Measurements from ENCODE around the gene IGF2BP3.
"Not testable (repeated sequence)": the region's sequence is repeated elsewhere in the genome, so short reads cannot be mapped to it uniquely, and the experiment has no call there.

IGF2BP3 gene

DNA sequence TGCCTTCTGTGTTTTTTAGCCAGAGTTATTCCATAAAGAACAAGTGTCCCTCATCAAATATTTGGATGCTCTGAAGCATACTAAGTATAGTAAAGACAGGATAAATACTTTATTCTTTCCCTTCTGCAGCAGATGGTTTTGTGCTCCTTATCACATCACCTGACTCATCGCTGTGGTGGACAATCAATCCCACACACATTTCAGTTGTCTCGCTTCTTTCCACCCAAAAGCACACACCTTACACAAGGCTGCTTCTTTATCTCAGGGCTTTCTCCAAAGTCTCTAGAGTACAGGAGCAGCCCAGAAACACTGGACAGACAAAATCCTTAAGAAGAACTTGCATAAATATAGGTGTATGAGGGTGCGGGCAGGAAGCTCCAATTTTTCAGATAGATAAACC, 43.4 kb downstream of the IGF2BP3 start:
- FAIRE-seq, result no peak

DNA sequence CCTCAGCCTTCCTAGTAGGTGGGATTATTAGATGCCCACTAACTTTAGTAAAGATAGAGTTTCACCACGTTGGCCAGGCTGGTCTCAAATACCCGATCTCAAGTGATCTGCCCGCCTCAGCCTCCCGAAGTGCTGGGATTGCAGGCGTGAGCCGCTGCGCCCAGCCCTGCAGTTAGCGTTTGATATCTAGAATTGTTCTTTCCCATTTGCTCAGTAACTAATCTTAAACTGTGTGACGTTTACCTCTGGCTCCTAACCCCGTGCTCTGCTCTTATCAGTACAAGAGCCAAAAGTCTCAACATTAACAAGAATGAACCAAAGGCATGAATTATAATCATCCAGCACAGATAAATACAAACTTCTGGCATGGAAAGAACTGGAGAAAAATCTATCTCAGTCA, 47.4 kb downstream of the IGF2BP3 start:
- DNase-seq (ENCODE audit: low spot score) (no peak), FAIRE-seq (no peak)

More for the DNA sequence above, 43.4 kb downstream of the IGF2BP3 start:
- no peak for DNase-seq (ENCODE audit: low spot score)

DNA sequence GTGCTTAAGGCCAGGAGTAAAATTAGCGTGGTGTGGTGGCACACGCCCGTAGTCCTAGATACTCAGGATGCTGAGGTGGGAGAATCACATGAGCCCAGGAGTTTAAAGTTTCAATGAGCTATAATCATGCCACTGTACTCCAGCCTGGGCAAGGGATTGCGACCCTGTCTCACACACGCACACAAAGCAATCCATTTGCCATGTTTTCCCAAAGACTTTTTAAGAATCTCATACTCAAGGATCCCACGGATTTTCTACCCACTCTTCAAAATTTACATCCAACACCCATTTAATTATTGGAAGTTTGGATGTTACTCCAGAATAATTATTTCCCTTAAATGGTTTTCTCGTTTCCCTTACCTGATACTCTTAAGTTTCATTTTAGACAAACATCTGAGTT, 47.9 kb downstream of the IGF2BP3 start:
- FAIRE-seq (no peak), DNase-seq (ENCODE audit: low spot score) (no peak)

DNA sequence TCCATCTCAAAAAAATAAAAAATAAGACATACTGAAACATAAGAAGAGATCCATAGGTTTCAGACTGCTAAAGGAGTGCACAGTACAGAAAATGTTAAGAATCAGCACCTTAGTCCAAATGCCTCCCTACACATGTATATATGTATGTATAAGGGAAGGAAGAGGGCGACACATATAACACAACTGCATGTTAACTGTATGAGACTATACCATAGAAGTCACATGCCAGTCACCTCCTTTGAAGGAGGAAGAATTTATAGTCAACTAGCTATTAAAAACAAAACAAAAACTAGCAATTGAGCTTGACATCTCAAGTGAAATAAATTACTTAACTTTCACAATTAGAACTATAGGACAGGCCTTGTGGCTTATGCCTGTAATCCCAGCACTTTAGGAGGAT, 50.4 kb downstream of the IGF2BP3 start:
- DNase-seq (ENCODE audit: low spot score) (no peak), FAIRE-seq (no peak)

DNA sequence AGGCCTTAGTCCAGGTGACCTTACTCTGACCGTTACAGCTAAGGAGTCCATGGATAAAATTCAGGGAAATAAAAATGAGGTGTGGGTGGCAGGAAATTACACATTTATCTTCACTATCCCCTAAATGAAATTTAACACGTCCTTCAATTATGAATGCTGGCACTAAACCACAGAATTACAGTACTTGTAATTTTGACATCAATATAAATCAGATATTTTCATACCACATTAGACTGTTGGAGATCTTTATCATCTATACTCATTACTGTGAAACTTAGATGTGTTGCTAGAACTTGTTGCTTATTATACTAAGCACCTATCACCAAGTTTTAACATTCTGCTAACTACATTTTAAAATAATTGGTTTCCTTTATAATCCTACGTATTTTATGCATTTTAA, 51.1 kb downstream of the IGF2BP3 start:
- DNase-seq (ENCODE audit: low spot score), result no peak
- FAIRE-seq, result no peak

DNA sequence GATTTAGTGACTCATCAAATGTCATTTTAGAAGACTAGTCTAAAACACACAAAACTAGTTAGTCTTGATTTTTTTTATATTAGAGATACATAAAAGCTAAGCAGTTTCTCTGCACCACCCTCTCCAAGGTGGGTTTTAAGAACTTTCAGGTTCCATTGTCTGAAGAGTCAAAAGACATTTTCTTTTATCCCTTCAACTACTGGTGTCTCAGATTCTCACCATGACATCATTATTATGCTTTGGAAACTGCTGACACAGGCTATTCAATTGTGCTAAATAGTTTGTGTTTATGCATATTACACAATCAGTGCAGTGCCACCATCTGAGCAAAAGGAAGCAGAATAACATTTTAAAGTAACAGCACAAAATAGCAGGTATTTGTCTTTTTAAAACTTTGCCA, 52.2 kb downstream of the IGF2BP3 start:
- FAIRE-seq (no peak), DNase-seq (ENCODE audit: low spot score) (no peak)

DNA sequence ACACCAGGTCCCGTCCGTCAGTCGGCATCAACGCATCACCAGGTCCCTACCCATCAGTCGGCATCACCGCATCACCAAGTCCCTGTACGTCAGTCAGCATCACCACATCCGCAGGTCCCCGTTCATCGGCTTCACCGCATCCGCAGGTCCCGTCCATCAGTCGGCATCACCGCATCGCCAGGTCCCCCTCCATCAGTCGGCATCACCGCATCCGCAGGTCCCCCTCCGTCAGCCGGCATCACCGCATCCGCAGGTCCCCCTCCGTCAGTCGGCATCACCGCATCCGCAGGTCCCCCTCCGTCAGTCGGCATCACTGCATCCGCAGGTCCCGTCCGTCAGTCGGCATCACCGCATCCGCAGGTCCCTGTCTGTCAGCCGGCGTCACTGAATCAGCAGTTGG, 55.1 kb downstream of the IGF2BP3 start:
- FAIRE-seq (peak; percentile 71), DNase-seq (ENCODE audit: low spot score) (no peak)

DNA sequence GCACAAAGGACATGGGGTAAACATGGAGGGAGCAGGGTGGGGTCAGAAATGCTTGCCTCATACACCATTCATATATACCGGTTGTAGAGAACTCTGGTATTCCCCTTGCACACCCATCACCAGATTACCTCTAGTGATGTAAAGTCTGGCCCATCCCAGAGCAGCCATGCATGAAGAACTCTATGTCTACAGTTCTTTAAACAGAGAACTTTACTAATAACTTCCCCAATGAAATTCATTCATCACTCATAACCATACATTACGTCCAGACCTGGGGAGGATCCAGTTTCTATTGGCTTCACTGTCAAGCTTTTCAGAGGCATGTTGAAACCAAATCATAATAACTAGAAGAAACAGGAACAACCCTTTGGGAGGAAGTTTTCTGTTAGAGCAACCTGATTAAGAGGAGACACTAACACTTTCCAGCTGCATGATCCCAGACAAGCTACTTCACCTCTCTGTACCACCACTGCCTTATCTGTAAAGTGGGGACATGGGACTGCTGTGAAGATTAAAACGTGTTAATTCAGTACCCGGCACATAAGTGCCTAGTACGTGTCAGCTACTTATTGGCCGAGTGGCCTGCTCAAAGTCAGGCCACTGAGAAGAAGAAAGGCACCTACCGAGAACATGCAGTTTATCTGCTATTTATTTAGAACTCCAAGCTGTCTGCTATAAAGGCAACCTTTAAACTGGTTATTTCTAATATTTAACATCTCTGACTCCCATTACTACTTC, 59.7 kb downstream of the IGF2BP3 start:
- FAIRE-seq, result no peak
- DNase-seq (ENCODE audit: low spot score), result no peak

DNA sequence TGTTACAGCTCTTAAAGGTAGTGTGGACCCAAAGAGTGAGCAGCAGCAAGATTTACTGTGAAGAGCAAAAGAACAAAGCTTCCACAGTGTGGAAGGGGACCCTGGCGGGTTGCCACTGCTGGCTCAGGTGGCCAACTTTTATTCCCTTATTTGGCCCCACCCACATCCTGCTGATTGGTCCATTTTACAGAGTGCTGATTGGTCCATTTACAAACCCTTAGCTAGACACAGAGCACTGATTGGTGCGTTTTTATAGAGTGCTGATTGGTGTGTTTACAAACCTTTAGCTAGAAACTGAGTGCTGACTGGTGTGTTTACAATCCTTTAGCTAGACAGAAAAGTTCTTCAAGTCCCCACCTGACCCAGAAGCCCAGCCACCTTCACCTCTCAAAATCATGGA, 63.7 kb downstream of the IGF2BP3 start:
- not testable (repeated sequence) for FAIRE-seq; DNase-seq (ENCODE audit: low spot score)

DNA sequence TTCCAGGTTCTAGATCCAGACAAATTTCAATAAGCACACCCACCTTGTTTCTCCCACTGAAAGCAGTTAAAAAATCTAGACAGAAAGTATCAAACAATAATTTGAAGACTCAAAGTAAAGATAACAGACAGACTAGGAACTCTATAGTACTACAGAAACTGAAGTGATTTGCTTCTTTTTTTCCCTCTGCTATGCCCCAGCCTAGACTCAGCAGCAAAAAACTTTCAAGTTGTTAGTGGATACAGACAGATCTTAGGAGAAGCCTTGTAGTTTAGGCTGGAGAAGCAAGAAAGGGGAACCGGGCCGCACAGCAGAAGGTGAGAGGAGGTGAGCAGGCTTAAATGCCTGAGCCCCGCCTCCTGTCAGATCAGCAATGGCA, 65.1 kb downstream of the IGF2BP3 start:
- FAIRE-seq (no peak), DNase-seq (ENCODE audit: low spot score) (no peak)

DNA sequence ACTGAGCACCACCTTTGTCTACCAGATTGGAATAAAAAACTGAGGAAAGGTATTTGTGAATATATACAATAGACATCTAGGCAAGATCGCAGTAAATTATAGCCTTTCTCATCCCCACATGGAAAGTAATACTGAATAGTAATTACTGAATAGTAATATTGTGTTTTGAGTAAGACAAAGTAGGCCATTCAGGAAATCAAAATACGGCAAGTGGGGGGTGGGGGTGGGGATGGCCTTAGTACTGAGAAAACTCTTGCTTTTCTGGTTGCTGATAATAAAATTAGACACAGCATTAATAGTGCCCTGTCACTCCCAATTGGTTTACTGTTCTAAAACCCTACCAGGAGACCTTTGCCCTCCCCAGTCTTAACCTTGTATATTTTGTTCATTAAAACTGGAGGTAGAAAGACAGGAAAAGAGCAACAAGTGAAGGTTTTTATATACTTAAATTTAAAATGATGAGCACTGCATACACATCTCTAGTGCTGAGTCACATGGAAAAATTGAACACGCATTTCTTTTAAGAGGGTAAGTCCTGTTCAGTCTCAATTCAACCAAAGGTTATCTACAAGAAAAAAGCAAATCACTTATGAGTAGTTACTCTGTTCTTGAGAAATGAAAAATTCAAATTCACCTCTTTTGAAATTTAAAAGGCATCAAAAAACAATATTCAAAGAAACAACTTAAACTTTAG, 65.6 kb downstream of the IGF2BP3 start:
- DNase-seq (ENCODE audit: low spot score) (no peak), FAIRE-seq (no peak)

DNA sequence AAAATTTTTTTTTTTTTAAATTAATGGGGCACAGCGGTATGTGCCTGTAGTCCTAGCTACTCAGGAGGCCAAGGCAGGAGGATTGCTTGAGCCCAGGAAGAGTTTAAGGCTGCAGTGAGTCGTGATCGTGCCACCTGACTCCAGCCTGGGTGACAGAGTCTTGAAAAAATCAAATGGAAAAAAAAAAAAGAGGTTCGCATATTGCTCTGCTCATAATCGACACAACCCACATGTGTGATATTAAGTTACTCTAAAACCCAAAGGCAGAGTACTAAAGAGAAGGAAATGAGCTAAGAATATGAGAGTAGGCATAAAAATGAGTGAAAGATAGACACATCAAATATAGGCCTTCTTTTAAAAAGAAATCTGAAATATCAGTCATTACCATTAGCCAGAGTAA, 66.3 kb downstream of the IGF2BP3 start:
- FAIRE-seq, result no peak
- no peak for DNase-seq (ENCODE audit: low spot score)

DNA sequence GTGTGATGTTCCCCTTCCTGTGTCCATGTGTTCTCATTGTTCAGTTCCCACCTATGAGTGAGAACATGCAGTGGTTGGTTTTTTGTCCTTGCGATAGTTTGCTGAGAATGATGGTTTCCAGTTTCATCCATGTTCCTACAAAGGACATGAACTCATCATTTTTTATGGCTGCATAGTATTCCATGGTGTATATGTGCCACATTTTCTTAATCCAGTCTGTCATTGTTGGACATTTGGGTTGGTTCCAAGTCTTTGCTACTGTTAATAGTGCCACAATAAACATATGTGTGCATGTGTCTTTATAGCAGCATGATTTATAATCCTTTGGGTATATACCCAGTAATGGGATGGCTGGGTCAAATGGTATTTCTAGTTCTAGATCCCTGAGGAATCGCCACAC, 72.2 kb downstream of the IGF2BP3 start:
- DNase-seq (ENCODE audit: low spot score); FAIRE-seq: not testable (repeated sequence)

DNA sequence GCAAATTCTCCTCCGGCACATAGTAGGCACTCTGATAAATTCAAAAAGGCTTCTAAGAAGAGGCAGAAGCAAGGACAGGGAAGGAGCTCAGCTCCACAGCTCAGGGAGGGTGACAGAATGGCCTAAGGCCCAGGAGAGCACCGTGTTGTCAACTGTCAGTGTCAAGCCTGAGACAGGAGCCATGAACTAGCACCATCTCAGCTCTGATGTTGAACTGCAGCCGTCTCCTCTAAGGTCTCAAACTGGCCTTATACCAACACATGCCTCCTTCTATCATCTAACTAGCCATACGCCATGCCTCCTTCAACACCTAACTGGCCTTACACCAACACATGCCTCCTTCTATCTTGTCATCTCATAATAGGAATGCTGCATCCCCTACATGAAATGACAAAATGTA, 73.0 kb downstream of the IGF2BP3 start:
- no peak for DNase-seq (ENCODE audit: low spot score)
- no peak for FAIRE-seq

DNA sequence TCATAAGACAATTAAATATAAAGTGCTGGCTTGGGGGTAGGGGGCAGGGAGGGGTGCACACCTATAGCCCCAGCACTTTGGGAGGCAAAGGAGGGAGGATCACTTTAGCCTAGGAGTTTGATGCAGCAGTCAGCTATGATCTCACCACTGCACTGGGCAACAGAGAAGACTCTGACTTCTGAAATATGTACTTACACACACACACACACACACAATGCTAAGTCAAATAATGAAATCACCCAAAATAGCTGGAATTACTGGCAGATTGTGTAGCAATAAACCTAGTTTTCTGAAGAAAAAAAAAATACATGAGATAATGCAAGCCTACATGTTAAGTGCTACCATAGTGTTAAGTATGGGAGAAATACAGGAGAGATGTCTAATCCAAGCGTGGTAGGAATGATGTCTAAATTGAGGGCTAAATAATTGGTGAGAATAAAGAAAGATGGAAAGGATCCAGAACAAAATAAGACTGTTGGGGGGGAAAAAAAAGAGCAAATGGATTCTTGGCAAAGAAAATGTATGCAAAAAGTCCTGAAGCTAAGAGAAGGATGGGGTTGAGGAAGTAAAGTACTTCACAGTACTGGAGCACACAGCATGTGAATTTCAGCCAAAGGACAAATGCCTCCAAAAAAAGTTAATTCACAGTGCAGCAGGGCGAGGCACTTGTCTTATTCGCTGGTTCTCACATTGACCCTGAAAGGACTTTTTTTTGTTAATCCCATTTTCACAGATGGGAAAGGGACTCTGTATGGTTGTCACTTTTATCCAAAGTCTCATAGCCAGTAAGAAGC, 73.9 kb downstream of the IGF2BP3 start:
- FAIRE-seq (no peak), DNase-seq (ENCODE audit: low spot score) (no peak)

DNA sequence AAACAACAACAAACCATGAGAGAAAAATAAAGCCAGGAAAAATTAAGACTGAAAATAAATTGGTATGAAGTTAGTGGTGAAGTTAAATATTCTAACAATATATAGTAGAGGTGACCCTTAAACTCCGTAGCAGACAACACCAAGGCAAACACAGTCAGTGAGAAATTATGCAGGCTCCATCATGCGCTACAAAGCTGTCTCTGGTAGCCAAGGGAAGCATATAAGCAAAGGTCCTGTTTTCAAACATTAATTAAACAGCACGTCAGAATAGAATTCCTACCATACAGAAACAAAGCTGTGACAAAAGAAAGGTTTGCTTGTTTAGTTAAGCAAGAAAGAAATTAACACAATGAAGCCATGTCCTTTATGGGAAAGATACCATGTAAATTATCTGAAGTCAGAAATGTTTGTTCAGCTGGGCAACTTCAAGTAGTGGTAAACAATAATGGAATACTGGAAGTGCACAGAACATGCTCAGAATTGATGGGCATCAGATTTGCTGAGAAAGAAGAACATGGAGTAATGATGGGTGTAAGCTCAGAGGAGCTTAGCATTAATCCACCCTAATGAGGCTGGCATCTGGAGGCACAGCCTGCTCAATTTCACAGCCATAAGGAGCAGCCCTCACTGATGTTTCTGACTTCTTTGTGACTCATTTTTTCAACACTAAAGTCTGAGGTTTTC, 75.7 kb downstream of the IGF2BP3 start:
- FAIRE-seq (no peak), DNase-seq (ENCODE audit: low spot score) (no peak)

DNA sequence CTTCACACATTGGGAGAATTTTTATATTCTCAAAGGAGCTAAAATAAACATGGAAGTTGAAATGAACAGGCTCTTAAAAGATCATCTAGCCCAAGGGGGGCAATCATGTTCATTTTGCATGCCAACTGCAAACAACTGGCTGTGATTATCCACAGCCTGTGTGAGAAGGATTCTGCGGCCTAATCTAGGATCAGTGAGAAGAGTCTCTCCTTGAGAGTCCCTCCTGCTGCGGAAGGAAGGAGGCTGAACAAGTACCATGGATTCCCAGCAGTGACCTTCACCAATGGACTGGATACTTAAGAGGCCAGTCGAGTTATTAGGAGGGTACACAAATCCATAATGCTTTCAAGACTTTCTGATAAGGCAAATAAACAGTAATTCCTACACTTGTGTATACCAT, 76.7 kb downstream of the IGF2BP3 start:
- no peak for FAIRE-seq
- DNase-seq (ENCODE audit: low spot score), result no peak

DNA sequence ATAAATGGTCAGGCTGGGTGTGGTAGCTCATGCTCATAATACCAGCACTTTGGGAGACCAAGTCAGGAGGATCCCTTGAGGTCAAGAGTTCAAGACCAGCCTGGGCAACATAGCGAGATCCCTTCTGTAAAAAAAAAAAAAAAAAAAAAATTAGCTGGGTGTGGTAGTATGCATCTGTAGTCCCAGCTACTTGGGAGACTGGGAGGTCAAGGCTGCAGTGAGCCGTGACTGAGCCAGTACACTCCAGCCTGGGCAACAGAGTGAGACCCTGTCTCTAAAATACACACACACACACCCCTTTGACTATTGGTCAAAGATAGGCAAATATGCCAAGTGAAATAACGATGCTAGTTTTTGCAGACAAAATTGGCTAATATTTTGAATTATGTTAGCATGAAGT, 80.6 kb downstream of the IGF2BP3 start:
- no peak for DNase-seq (ENCODE audit: low spot score)
- FAIRE-seq, result no peak

DNA sequence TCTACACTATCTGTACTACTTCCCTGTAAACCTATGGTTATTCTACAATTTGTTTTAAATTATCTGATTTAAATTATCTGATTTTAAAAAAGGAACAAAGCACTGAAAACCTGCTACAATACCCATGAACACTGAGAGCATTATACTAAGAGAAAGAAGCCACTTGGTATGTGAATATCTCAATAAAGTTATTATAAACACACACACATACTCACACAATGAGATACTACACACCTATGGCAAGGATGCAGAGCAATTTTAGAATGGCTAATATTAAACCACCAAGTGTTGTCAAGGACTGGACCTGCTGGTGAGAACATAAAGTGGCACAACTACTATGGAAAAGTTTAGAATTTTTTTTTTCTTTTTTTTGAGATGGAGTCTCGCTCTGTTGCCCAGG, 82.7 kb downstream of the IGF2BP3 start:
- FAIRE-seq (no peak), DNase-seq (ENCODE audit: low spot score) (no peak)

DNA sequence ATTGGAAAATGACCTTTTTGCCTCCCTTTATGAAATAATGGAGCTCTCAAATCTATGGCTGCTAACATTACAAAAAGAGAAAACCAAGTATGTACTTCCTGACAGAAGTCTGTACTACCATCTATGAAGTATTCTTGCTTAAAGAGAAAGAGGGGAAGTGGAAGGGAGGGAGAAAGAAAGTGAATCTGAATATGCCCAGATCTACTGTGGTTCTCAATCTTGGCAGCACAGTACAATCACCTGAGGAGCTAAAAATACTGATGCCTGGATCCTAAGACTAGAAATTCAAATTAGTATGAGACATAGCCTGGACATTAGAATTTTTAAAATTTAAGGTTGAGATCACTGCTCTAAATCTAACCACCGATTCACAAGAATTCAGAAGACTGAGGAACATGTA, 85.2 kb downstream of the IGF2BP3 start:
- DNase-seq (ENCODE audit: low spot score) (no peak), FAIRE-seq (no peak)

DNA sequence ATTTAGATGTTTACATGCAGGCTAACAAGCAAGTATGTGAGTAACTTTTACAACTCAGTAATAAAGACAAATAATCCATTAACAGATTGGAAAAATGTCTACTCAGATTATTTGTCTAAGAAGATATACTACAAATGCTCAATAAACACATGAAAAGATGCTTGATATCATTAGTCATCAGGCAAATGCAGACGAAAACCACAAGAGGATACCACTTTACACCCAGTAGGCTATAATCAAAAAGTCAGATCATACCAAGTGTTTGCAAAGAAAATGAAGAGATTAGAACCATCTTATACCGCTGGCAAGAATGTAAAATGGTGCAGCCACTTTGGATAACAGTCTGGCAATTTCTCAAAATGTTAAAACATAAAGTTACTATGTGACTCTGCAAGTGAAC, 87.1 kb downstream of the IGF2BP3 start:
- FAIRE-seq (no peak), DNase-seq (ENCODE audit: low spot score) (no peak)

DNA sequence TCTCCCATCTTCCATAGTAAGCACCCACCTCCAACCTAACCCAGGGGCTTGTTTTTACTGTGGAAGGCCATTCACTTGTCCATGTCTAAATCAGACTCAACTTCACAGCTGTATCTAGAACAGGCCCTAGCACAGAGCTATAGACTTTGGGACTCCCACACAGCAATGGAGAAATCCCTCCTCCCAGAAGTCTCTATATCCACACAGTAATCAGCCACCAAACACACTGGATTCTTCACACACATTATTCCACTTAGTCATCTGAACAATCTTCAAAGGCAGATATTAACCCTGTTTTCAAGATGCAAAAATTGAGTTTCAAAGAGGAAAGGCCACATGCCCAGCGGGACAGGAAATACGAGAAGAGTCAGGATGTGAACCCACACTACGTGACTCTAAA, 89.3 kb downstream of the IGF2BP3 start:
- DNase-seq (ENCODE audit: low spot score) (no peak), FAIRE-seq (no peak)

Measured in urothelium cell line (cell line).